T1000 (cell line): ENCODE measurements around the gene PUS1.
"Not testable (repeated sequence)": the region's sequence is repeated elsewhere in the genome, so short reads cannot be mapped to it uniquely, and the experiment has no call there.

Experiments used
- DNase-seq: peaks from one replicate; lab custom pipeline; 2025; ENCODE audit warnings: mixed read lengths; lab: John Stamatoyannopoulos, UW

PUS1 gene

GRCh38 chr12:131959641-131960589 is 30.8 kb downstream of the PUS1 start:
- no peak for DNase-seq

GRCh38 chr12:131960590-131961325 is 31.7 kb downstream of the PUS1 start:
- not testable (repeated sequence) for DNase-seq

- not testable (repeated sequence) for DNase-seq
These were observed 32.3 kb downstream of the PUS1 start for GRCh38 chr12:131961328-131961727.

- DNase-seq: no peak
These were observed 33.0 kb downstream of the PUS1 start for GRCh38 chr12:131962069-131962468.

GRCh38 chr12:131963381-131963780 is 34.3 kb downstream of the PUS1 start:
- no peak for DNase-seq

GRCh38 chr12:131965073-131965472 is 36.0 kb downstream of the PUS1 start:
- DNase-seq: no peak

GRCh38 chr12:131971226-131971625 is 42.1 kb downstream of the PUS1 start:
- no peak for DNase-seq

GRCh38 chr12:131975228-131975627 is 46.2 kb downstream of the PUS1 start:
- no peak for DNase-seq

GRCh38 chr12:131979606-131980005 is 50.5 kb downstream of the PUS1 start:
- no peak for DNase-seq

GRCh38 chr12:131980263-131980662 is 51.2 kb downstream of the PUS1 start:
- DNase-seq: no peak

- DNase-seq: no peak
These were observed 52.3 kb downstream of the PUS1 start for GRCh38 chr12:131981388-131981787.

- DNase-seq: no peak
These were observed 53.0 kb downstream of the PUS1 start for GRCh38 chr12:131982041-131982440.

- DNase-seq: no peak
These were observed 54.0 kb downstream of the PUS1 start for GRCh38 chr12:131983026-131983425.

GRCh38 chr12:131983554-131983953 is 54.5 kb downstream of the PUS1 start:
- no peak for DNase-seq

- no peak for DNase-seq
These were observed 55.3 kb downstream of the PUS1 start for GRCh38 chr12:131984334-131984733.

- DNase-seq: not testable (repeated sequence)
These were observed 56.4 kb downstream of the PUS1 start for GRCh38 chr12:131985510-131985875.

GRCh38 chr12:131986361-131986760 is 57.3 kb downstream of the PUS1 start:
- no peak for DNase-seq

- DNase-seq: no peak
These were observed 57.8 kb downstream of the PUS1 start for GRCh38 chr12:131986910-131987309.

GRCh38 chr12:131987552-131987951 is 58.5 kb downstream of the PUS1 start:
- DNase-seq: no peak

- no peak for DNase-seq
These were observed 59.1 kb downstream of the PUS1 start for GRCh38 chr12:131988054-131988796.

GRCh38 chr12:131989021-131989420 is 59.9 kb downstream of the PUS1 start:
- DNase-seq: no peak
